ENCODE results near the gene TNS1.

DNA sequence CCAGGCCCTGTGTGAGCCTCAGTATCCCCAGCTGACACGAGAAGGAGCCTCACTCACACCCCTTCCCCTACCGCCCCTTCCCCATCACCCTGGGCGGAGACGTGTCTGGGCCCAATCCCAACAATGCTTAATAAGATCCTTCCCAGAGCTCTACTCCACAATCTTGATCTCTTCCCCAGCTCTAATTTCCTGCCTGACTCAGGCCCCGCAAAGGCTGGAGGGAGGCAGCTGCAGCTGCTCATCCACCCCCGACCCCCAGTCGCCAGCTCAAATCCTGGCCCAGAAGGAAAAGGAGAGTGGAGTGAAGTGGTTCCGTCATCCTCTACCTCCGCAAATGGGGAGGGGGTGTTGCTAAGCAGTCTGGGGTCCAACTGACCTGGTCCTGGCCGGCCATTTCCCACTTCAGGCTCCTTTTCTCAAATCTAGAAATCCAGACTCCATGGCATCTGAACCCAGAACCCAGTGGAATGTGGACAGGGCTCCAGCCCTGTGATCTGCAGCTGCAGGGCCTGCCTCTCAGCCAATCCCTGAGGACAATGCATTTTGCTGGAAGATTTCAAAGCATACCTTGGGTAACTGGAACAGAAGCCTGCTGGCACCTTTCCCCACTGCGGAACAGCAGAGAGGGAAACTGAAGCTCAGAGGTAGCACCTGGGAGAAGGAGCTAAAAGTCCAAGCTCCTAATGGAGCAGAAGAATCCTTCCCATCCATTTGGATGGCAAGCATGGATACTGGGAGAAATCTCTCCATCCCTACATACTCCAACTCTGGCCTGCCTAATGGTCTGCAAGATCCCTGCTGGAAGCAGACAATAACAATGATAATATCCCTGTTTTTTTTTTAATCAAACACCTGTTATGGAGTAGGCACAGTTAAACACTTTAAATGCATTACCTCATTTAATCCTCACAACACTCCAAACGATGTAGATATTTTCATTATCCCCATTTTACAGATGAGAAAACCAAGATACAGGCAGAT lies 5.6 kb upstream of the TNS1 start:
- TF ChIP-seq, protein P1, sequence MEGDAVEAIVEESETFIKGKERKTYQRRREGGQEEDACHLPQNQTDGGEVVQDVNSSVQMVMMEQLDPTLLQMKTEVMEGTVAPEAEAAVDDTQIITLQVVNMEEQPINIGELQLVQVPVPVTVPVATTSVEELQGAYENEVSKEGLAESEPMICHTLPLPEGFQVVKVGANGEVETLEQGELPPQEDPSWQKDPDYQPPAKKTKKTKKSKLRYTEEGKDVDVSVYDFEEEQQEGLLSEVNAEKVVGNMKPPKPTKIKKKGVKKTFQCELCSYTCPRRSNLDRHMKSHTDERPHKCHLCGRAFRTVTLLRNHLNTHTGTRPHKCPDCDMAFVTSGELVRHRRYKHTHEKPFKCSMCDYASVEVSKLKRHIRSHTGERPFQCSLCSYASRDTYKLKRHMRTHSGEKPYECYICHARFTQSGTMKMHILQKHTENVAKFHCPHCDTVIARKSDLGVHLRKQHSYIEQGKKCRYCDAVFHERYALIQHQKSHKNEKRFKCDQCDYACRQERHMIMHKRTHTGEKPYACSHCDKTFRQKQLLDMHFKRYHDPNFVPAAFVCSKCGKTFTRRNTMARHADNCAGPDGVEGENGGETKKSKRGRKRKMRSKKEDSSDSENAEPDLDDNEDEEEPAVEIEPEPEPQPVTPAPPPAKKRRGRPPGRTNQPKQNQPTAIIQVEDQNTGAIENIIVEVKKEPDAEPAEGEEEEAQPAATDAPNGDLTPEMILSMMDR (IDR thresholded peaks at IDR 0.05), result no peak
- TF ChIP-seq EZH2phosphoT487 (IDR thresholded peaks at IDR 0.05), result no peak
- TF ChIP-seq EZH2 (IDR thresholded peaks at IDR 0.05), result no peak
